H1 (cell line): ENCODE results near the gene NPAS4. TPM values are rescaled to one million over a fixed set of nuclear protein-coding genes. Genes with fewer than 3 reads are reported as not detected.

Source experiments
- ASH2L ChIP-seq: fragments of 200-600, 300-600 bp; sonication (generic); IDR thresholded peaks from one replicate; pipeline ENCODE4 v1.7.1; 2017; ENCODE audit warnings: low read length
- ATF2 ChIP-seq: IDR thresholded peaks from 2 replicates; pipeline ENCODE4 v1.6.1; 2012; ENCODE audit warnings: low read length, inconsistent platforms
- ATF3 ChIP-seq: IDR thresholded peaks from 2 replicates; pipeline ENCODE4 v1.6.1; 2011; ENCODE audit warnings: low read depth, mild to moderate bottlenecking, low read length; ENCODE audit not compliant: insufficient read depth
- BACH1 ChIP-seq: IDR thresholded peaks from 2 replicates; pipeline ENCODE4 v1.6.1; 2012; ENCODE audit warnings: low read length, improper control_type of control experiment
- BCL11A ChIP-seq, 2 experiments: IDR thresholded peaks; one replicate each; pipeline ENCODE4 v1.6.1; 2011; ENCODE audit warnings: low read depth in 2 of 2, low read length in 2 of 2, mild to moderate bottlenecking in 2 of 2
- BRCA1 ChIP-seq: IDR thresholded peaks from 2 replicates; pipeline ENCODE4 v1.6.1; 2012; ENCODE audit warnings: low read depth, low read length, improper control_type of control experiment
- CEBPB ChIP-seq: IDR thresholded peaks from 2 replicates; pipeline ENCODE4 v1.6.1; 2012; ENCODE audit warnings: low read depth, low read length
- HDAC6 ChIP-seq: IDR thresholded peaks from one replicate; pipeline ENCODE4 v1.7.1; 2012; ENCODE audit warnings: low read depth, mild to moderate bottlenecking, inconsistent platforms, low read length, moderate library complexity
- JUND ChIP-seq: IDR thresholded peaks from 2 replicates; pipeline ENCODE4 v1.6.1; 2011; ENCODE audit warnings: mild to moderate bottlenecking, improper control_type of control experiment, low read length
- MAFK ChIP-seq: IDR thresholded peaks from 2 replicates; pipeline ENCODE4 v1.6.1; 2012; ENCODE audit warnings: low read depth, mild to moderate bottlenecking, improper control_type of control experiment, low read length
- NRF1 ChIP-seq: IDR thresholded peaks from 2 replicates; pipeline ENCODE4 v1.6.1; 2011; ENCODE audit warnings: mild to moderate bottlenecking, low read depth, low read length, improper control_type of control experiment
- SIN3A ChIP-seq, 2 experiments: IDR thresholded peaks in 1 of 2; conservative IDR thresholded peaks in 1 of 2; 2 replicates each; pipeline ENCODE4 v1.6.1; 2011 to 2012; ENCODE audit warnings: low read length in 2 of 2, improper control_type of control experiment in 1 of 2, low read depth in 1 of 2, mild to moderate bottlenecking in 1 of 2
- SIRT6 ChIP-seq: IDR thresholded peaks from one replicate; pipeline ENCODE4 v1.7.1; 2012; ENCODE audit warnings: low read length, inconsistent platforms
- SIX5 ChIP-seq: IDR thresholded peaks from 2 replicates; pipeline ENCODE4 v1.6.1; 2011; ENCODE audit warnings: mild to moderate bottlenecking, low read depth, low read length
- SP2 ChIP-seq: IDR thresholded peaks from 2 replicates; pipeline ENCODE4 v1.6.1; 2012; ENCODE audit warnings: mild to moderate bottlenecking, low read length, inconsistent platforms
- SRF ChIP-seq: IDR thresholded peaks from 2 replicates; pipeline ENCODE4 v1.6.1; 2011; ENCODE audit warnings: mild to moderate bottlenecking, low read depth, low read length, moderate library complexity
- TBP ChIP-seq: IDR thresholded peaks from 2 replicates; pipeline ENCODE4 v1.6.1; 2011; ENCODE audit warnings: low read depth, low read length, improper control_type of control experiment
- TEAD4 ChIP-seq: IDR thresholded peaks from 2 replicates; pipeline ENCODE4 v1.6.1; 2012; ENCODE audit warnings: low read depth, low read length, inconsistent platforms, mixed read lengths
- polyA plus RNA-seq, 7 experiments: library from polyadenylated mRNA; depleted of rRNA in 3 of 7; stranded (reverse) in 5 of 7; unstranded in 2 of 7; fragments of >200 nt in 5 of 7; fragments of 200-250 nt in 2 of 7; gene quantifications; 1 replicate in 5 of 7; 2 replicates in 1 of 7; 4 replicates in 1 of 7; pipeline versions ENCODE4 v1.2.1 to v1.2.3, GENCODE V29; 2011 to 2013; ENCODE audit warnings: missing spikeins in 2 of 7, mixed read lengths in 2 of 7
- total RNA-seq: library from RNA; stranded (reverse); fragmentation: NEBNext Ultra II Directional; extraction: Animal tissue kit (Norgen Biotek cat#: 25700); gene quantifications from 2 replicates; pipeline ENCODE4 v1.2.1, GENCODE V29; 2021
- TF ChIP-seq, protein P1 (sequence below): IDR thresholded peaks from 2 replicates; pipeline ENCODE4 v1.6.1; 2012; ENCODE audit warnings: inconsistent platforms

NPAS4 gene
- total and polyA plus RNA-seq, 2 of the 8 experiments (the other 6 are each of a cell fraction or from before 2014, with no cell fraction given), result 0.73 to 0.99 TPM

- TF ChIP-seq HDAC6 (peak; percentile 22), ASH2L (peak; percentile 67), BRCA1 (no peak), SIX5 (no peak), ATF3 (no peak), ATF2 (peak; percentile 98), SIN3A (conservative IDR thresholded peaks at IDR 0.05 in 1 of 2, IDR thresholded peaks at IDR 0.05 in 1 of 2; ENCODE audit: low read depth in 1 of 2, low read length in 2 of 2) (peak; percentile 100), MAFK (no peak), BACH1 (no peak), JUND (no peak), TEAD4 (peak; percentile 70), BCL11A (IDR thresholded peaks at IDR 0.05; ENCODE audit: low read depth in 2 of 2, low read length in 2 of 2) (no peak), NRF1 (no peak), TBP (no peak; the same call in 1 of the 2 replicates), SRF (peak; percentile 64), SP2 (0 out of 2 replicates have a peak, but pooled peaks have one; percentile 11), CEBPB (no peak), SIRT6 (no peak)
- TF ChIP-seq, protein P1, sequence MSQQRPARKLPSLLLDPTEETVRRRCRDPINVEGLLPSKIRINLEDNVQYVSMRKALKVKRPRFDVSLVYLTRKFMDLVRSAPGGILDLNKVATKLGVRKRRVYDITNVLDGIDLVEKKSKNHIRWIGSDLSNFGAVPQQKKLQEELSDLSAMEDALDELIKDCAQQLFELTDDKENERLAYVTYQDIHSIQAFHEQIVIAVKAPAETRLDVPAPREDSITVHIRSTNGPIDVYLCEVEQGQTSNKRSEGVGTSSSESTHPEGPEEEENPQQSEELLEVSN, result no peak
These were observed 814 bp downstream of the NPAS4 start (continued) for GRCh38 chr11:66421492-66422205.
